ENCODE measurements around the gene SLC50A1.

GRCh38 chr1:155179112-155180031 lies 43.7 kb downstream of the SLC50A1 start:
- TF ChIP-seq, protein P1, sequence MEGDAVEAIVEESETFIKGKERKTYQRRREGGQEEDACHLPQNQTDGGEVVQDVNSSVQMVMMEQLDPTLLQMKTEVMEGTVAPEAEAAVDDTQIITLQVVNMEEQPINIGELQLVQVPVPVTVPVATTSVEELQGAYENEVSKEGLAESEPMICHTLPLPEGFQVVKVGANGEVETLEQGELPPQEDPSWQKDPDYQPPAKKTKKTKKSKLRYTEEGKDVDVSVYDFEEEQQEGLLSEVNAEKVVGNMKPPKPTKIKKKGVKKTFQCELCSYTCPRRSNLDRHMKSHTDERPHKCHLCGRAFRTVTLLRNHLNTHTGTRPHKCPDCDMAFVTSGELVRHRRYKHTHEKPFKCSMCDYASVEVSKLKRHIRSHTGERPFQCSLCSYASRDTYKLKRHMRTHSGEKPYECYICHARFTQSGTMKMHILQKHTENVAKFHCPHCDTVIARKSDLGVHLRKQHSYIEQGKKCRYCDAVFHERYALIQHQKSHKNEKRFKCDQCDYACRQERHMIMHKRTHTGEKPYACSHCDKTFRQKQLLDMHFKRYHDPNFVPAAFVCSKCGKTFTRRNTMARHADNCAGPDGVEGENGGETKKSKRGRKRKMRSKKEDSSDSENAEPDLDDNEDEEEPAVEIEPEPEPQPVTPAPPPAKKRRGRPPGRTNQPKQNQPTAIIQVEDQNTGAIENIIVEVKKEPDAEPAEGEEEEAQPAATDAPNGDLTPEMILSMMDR (IDR thresholded peaks at IDR 0.05 in 8 of 11, conservative IDR thresholded peaks at IDR 0.05 in 3 of 11), result no peak
- no peak for TF ChIP-seq POLR2A (IDR thresholded peaks at IDR 0.05)
